ENCODE results near the gene PIP5K1C. TPM values are rescaled to one million over a fixed set of nuclear protein-coding genes. Genes with fewer than 3 reads are reported as not detected.

PIP5K1C gene
- total RNA-seq, 1 donor from 2014 or later: 75.7 TPM

- no peaks in the 10 kb centered on the region for H3K4me1 Mint-ChIP-seq (ENCODE audit: unreplicated experiment)
- H3K27me3 Mint-ChIP-seq (ENCODE audit: unreplicated experiment): no peaks in the 10 kb centered on the region
- TF ChIP-seq CTCF (IDR thresholded peaks at IDR 0.05): no peak
- no peak overlapping the region for H3K4me3 Mint-ChIP-seq (ENCODE audit: unreplicated experiment)
- DNase-seq (ENCODE audit: extremely low spot score, unreplicated experiment): no peak
- H3K9me3 Mint-ChIP-seq (ENCODE audit: unreplicated experiment): no peaks in the 10 kb centered on the region
- no peaks in the 10 kb centered on the region for H3K36me3 Mint-ChIP-seq (ENCODE audit: unreplicated experiment)
- no peak overlapping the region for H3K27ac Mint-ChIP-seq (ENCODE audit: unreplicated experiment)
Observed at GRCh38 chr19:3734310-3734600, 34.0 kb upstream of the PIP5K1C start.

GRCh38 chr19:3733549-3734309 is 33.5 kb upstream of the PIP5K1C start:
- Mint-ChIP-seq H3K27ac (ENCODE audit: unreplicated experiment) (no peak overlapping the region), H3K27me3 (ENCODE audit: unreplicated experiment) (no peaks in the 10 kb centered on the region), H3K9me3 (ENCODE audit: unreplicated experiment) (no peaks in the 10 kb centered on the region), H3K36me3 (ENCODE audit: unreplicated experiment) (no peaks in the 10 kb centered on the region), H3K4me1 (ENCODE audit: unreplicated experiment) (no peaks in the 10 kb centered on the region), H3K4me3 (ENCODE audit: unreplicated experiment) (no peak overlapping the region)
- no peak for DNase-seq (ENCODE audit: extremely low spot score, unreplicated experiment)
- TF ChIP-seq CTCF (IDR thresholded peaks at IDR 0.05): no peak

GRCh38 chr19:3732108-3732507 is 31.8 kb upstream of the PIP5K1C start:
- Mint-ChIP-seq H3K27ac (ENCODE audit: unreplicated experiment) (no peak overlapping the region), H3K27me3 (ENCODE audit: unreplicated experiment) (no peaks in the 10 kb centered on the region), H3K9me3 (ENCODE audit: unreplicated experiment) (no peaks in the 10 kb centered on the region), H3K4me3 (ENCODE audit: unreplicated experiment) (no peak overlapping the region), H3K36me3 (ENCODE audit: unreplicated experiment) (no peaks in the 10 kb centered on the region), H3K4me1 (ENCODE audit: unreplicated experiment) (no peaks in the 10 kb centered on the region)
- no peak for DNase-seq (ENCODE audit: extremely low spot score, unreplicated experiment)
- no peak for TF ChIP-seq CTCF (IDR thresholded peaks at IDR 0.05)

GRCh38 chr19:3730457-3730958 is 30.2 kb upstream of the PIP5K1C start:
- no peaks in the 10 kb centered on the region for H3K36me3 Mint-ChIP-seq (ENCODE audit: unreplicated experiment)
- no peaks in the 10 kb centered on the region for H3K4me1 Mint-ChIP-seq (ENCODE audit: unreplicated experiment)
- H3K27ac Mint-ChIP-seq (ENCODE audit: unreplicated experiment): no peak overlapping the region
- no peak for TF ChIP-seq CTCF (IDR thresholded peaks at IDR 0.05)
- no peaks in the 10 kb centered on the region for H3K9me3 Mint-ChIP-seq (ENCODE audit: unreplicated experiment)
- no peaks in the 10 kb centered on the region for H3K27me3 Mint-ChIP-seq (ENCODE audit: unreplicated experiment)
- H3K4me3 Mint-ChIP-seq (ENCODE audit: unreplicated experiment): no peak overlapping the region
- no peak for DNase-seq (ENCODE audit: extremely low spot score, unreplicated experiment)

GRCh38 chr19:3725640-3726310 is 25.5 kb upstream of the PIP5K1C start:
- H3K36me3 Mint-ChIP-seq (ENCODE audit: unreplicated experiment): no peaks in the 10 kb centered on the region
- peaks cover 17% of the 10 kb centered on the region for H3K27me3 Mint-ChIP-seq (ENCODE audit: unreplicated experiment)
- DNase-seq (ENCODE audit: extremely low spot score, unreplicated experiment): no peak
- no peaks in the 10 kb centered on the region for H3K9me3 Mint-ChIP-seq (ENCODE audit: unreplicated experiment)
- no peak for TF ChIP-seq CTCF (IDR thresholded peaks at IDR 0.05)
- H3K4me3 Mint-ChIP-seq (ENCODE audit: unreplicated experiment): no peak overlapping the region
- H3K4me1 Mint-ChIP-seq (ENCODE audit: unreplicated experiment): peaks cover 7% of the 10 kb centered on the region
- no peak overlapping the region for H3K27ac Mint-ChIP-seq (ENCODE audit: unreplicated experiment)
